Pancreas (tissue), 10 donors: ENCODE measurements around the gene AKAP8. TPM values are rescaled to one million over a fixed set of nuclear protein-coding genes. Genes with fewer than 3 reads are reported as not detected.

Source experiments
- ATAC-seq, 4 donors: fragments of 200-7000 bp; cut with Tn5 transposase; one replicate each; pipeline versions ENCODE4 v1.8.0 to v1.9.1; 2020; ENCODE audit warnings: mild to moderate bottlenecking in 4 of 4, moderate library complexity in 4 of 4
- DNase-seq, 6 donors: peaks; one replicate each; pipeline ENCODE4 v3.0.0-alpha.2; 2020
- FAIRE-seq: peaks from 2 replicates; lab custom pipeline; 2012; peaks lifted over from hg19 to GRCh38; lab: Jason Lieb, UNC
- H3K27ac ChIP-seq, 4 donors: fragments of 200-600 bp; sonication (generic); 1 replicate in 3 of 4; 2 replicates in 1 of 4; pipeline versions ENCODE4 v1.5.0 to v1.8.0; 2020
- H3K27me3 ChIP-seq, 4 donors: fragments of 200-600 bp; one replicate each; pipeline ENCODE4 v1.8.0; 2021
- H3K36me3 ChIP-seq, 3 donors: fragments of 200-600 bp; sonication (generic) in 1 of 3; one replicate each; pipeline versions ENCODE4 v1.5.0 to v1.8.0; 2020 to 2021
- H3K4me1 ChIP-seq, 3 donors: fragments of 200-600 bp; one replicate each; pipeline ENCODE4 v1.8.0; 2021
- H3K4me3 ChIP-seq, 4 donors: fragments of 200-600 bp; sonication (generic) in 2 of 4; one replicate each; pipeline versions ENCODE4 v1.5.0 to v1.8.0; 2020 to 2021
- H3K9me3 ChIP-seq, 4 donors: fragments of 200-600 bp; one replicate each; pipeline ENCODE4 v1.8.0; 2021
- WGBS, 2 donors: extraction: QIAGEN DNeasy Blood & Tissue Kit; methylation state at CpG; one replicate each; pipeline ENCODE4 v1.1.7; 2013; 5-methylcytosine and 5-hydroxymethylcytosine counted together
- intact Hi-C, 3 donors: fragments of 100-400 bp; cut with DNase I; formaldehyde crosslinking; loops; one replicate each; pipeline versions ENCODE4 v1.11.1 to v1.14.2; 2022
- polyA plus RNA-seq, 2 donors: library from polyadenylated mRNA; stranded (reverse); fragments of 200-250 nt; gene quantifications; one replicate each; pipeline ENCODE4 v1.2.3, GENCODE V29; 2013
- total RNA-seq, 6 donors: library from RNA; stranded (reverse); fragmentation: NEBNext Ultra II Directional in 4 of 6; extraction: Animal tissue kit (Norgen Biotek cat#: 25700) in 4 of 6; gene quantifications; one replicate each; pipeline versions ENCODE4 v1.2.1 to v1.2.4, GENCODE V29; 2021 to 2023
- TF ChIP-seq, protein P1 (sequence below), 4 donors: fragments of 200-600 bp; sonication (generic) in 3 of 4; IDR thresholded peaks; one replicate each; pipeline versions ENCODE4 v1.5.0 to v1.8.0; 2021; ENCODE audit warnings: antibody characterized with exemption in 4 of 4
- donor health status: healthy with polysubstance abuse.
- donor health status: DM: no; HTN: no; CAD: no; lungs with moderate emphysema.
- donor health status: DM: no; HTN: no; CAD: no.
- donor health status: control.
- donor health status: control.
- donor health status: Bipolar disorder and iron deficiency.
- donor health status: DM: yes; HTN: yes; CAD: no.
- donor health status: DM: no; HTN: no; CAD: no.
- donor health status: DM: no; HTN: no; CAD: no.
- donor health status: DM: yes; HTN: yes; CAD: no.

The AKAP8 gene
- total and polyA plus RNA-seq, 8 donors = 14.7 to 25.9 (median 17.6) TPM

DNA sequence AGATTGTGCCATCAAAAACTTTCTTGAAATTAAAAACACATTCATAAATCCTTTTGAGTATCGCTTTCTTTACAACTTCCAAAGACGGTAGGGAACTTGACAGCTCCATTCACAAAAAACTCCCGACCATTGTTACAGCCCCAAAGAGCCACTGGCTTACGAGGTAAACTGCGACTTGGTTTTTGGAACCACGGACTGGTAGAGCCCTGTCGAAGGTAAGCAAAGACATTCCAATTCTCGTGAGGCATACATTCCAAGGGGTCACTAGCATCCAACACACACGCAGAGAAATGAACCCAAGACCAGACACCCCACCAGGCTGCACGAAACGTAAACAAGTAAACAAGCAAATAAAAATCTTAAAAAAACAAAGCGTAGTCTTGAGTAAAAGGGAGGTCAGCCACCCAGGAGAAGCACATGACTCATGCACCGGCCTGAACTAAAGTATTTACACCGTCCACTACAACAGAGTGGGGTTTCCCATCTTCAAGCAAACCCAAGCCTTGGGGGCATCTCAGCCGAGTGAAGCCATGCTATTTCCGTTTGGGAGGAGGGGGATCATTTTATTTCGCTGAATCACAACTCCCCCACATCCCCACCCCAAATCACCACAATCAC is 48.7 kb downstream of the AKAP8 start:
- Histone ChIP-seq H3K27me3 (no peaks in the 10 kb centered on the region), H3K27ac (peak overlapping the region; percentile 59 to 89 (median 78)), H3K4me1 (peaks cover 18 to 45% (median 36%) of the 10 kb centered on the region in 3 donors), H3K4me3 (peak overlapping the region; percentile 63 to 98 (median 81)), H3K36me3 (no peaks in the 10 kb centered on the region), H3K9me3 (no peaks in the 10 kb centered on the region)
- intact Hi-C loops = no loop called here
- TF ChIP-seq, protein P1, sequence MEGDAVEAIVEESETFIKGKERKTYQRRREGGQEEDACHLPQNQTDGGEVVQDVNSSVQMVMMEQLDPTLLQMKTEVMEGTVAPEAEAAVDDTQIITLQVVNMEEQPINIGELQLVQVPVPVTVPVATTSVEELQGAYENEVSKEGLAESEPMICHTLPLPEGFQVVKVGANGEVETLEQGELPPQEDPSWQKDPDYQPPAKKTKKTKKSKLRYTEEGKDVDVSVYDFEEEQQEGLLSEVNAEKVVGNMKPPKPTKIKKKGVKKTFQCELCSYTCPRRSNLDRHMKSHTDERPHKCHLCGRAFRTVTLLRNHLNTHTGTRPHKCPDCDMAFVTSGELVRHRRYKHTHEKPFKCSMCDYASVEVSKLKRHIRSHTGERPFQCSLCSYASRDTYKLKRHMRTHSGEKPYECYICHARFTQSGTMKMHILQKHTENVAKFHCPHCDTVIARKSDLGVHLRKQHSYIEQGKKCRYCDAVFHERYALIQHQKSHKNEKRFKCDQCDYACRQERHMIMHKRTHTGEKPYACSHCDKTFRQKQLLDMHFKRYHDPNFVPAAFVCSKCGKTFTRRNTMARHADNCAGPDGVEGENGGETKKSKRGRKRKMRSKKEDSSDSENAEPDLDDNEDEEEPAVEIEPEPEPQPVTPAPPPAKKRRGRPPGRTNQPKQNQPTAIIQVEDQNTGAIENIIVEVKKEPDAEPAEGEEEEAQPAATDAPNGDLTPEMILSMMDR (IDR thresholded peaks at IDR 0.05) = no peak
- FAIRE-seq (no peak), ATAC-seq (peak; percentile 34 to 65 (median 45)), DNase-seq (no peak)
- WGBS, 2 donors = 5% methylated on average over 17 of the region's 17 CpGs

DNA sequence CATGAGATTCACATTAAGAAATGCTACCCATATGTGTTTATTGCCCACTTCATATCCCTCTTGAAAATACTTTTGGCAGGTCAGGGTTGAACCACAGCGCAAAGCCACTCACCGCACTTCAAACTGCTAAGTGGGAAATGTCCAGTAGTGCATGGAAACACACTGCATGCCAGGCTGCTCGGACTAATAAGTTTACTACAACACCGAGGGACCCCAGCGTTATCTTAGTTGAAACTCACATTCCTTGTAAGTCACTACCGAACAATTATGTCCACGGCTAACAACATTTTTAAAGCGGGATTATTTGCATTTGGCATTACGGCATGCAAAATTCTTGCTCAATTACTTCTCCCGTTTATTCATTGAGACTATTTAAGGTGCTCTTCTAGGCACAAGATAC is 51.3 kb downstream of the AKAP8 start:
- Histone ChIP-seq H3K9me3 (no peaks in the 10 kb centered on the region), H3K4me3 (no peak overlapping the region), H3K27ac (no peak overlapping the region), H3K4me1 (peaks cover 41 to 71% (median 61%) of the 10 kb centered on the region in 3 donors), H3K36me3 (no peaks in the 10 kb centered on the region), H3K27me3 (no peaks in the 10 kb centered on the region)
- DNase-seq = no peak
- no peak for FAIRE-seq
- intact Hi-C loops = loop anchor here in 1 of 3 donors (10.0 kb wide), 1 partner anchor 54 kb away; no protein-coding TSS in a partner anchor
- TF ChIP-seq, protein P1 (IDR thresholded peaks at IDR 0.05) = no peak
- no peak for ATAC-seq
- WGBS, 2 donors = 53 to 61% methylated on average over 10 of the region's 10 CpGs

DNA sequence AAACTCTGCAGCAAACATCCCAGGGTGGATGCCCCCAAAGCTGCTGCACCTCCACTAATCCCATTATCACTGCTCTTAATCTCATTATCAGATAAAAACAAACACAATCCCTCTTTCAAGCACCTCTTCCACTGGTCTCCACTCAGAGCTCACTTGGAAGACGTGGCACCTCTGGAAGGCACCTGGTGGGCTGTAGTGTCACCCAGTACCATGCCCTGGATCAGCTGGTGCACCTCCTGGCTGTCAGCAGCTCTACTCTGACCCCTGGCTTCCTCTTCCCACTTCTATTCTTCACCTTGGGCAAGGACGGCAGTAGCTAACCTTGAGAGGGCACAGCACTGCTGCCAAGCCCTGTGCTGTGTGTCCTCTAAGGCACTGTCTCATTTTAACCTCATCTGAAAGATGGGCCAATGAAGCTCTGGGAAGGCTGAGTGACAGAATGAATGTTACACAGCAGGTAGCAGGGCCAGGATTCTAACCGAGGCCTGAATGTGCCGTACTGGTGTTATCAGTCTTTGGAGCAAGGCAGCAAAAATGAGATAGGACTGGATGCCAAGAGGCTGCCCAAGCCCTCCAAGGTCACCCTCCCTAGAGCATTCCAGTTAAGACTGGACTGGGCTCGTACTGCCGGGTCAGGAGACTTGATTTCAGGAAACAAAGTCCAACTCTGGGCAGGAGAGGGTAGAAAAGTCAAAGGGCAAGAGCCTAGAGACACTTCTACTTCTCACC is 54.6 kb downstream of the AKAP8 start:
- ATAC-seq (peak; percentile 75 to 84 (median 81)), DNase-seq (peak; percentile 47 to 83 (median 72)), FAIRE-seq (no peak)
- Histone ChIP-seq H3K27me3 (no peaks in the 10 kb centered on the region), H3K4me3 (no peak overlapping the region), H3K36me3 (no peaks in the 10 kb centered on the region), H3K27ac (peak overlapping the region; percentile 21 to 82 (median 58)), H3K9me3 (no peaks in the 10 kb centered on the region), H3K4me1 (peaks cover 58 to 91% (median 81%) of the 10 kb centered on the region in 3 donors)
- TF ChIP-seq, protein P1 (IDR thresholded peaks at IDR 0.05) = no peak
- 6 to 10% methylated on average over 6 of the region's 6 CpGs for WGBS, 2 donors
- intact Hi-C loops = loop anchor here in 1 of 3 donors (10.0 kb wide), 1 partner anchor 50 kb away; no protein-coding TSS in a partner anchor

DNA sequence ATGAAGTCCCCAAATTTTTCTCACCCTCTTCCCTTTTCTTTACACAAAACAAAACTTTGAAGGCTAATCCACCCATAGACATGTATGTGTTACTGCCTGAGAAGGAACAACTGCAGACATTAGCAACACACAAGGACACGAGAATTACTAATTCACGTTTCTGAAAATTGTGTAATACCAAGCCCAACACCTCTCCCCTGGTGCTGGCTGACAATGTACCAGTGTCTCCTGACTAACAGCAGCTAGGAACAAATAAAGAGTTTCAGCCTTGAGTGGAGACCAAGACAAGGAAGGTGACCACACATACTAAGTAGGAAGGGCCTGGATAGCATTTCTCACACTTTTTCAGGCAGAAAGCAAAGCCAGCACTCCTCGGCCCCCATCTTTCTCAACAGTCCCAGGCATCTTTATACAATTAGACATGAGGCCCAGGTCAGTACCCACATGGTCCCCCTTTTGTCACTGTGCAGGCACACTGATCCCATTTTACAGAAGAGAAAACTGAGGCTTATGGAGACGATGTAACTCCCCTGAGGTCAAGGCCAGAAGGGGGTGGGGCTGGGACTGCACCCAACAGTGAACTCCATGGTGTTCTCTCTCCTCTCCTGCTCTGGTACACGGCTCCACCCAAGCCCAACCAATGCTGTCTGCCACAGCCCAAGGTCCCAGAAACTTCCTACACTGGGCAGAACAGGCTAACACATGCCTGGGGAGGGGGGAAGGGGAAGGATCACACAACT is 55.9 kb downstream of the AKAP8 start:
- peak; percentile 52 to 72 (median 64) for ATAC-seq
- Histone ChIP-seq H3K4me1 (peaks cover 65 to 91% (median 77%) of the 10 kb centered on the region in 3 donors), H3K36me3 (no peaks in the 10 kb centered on the region), H3K27me3 (no peaks in the 10 kb centered on the region), H3K27ac (peak overlapping the region; percentile 21 to 82 (median 58)), H3K9me3 (no peaks in the 10 kb centered on the region), H3K4me3 (no peak overlapping the region)
- peak; percentile 53 to 77 (median 64) for DNase-seq
- no peak for FAIRE-seq
- intact Hi-C loops = loop anchor here in 1 of 3 donors (10.0 kb wide), 1 partner anchor 49 kb away; no protein-coding TSS in a partner anchor
- TF ChIP-seq, protein P1 (IDR thresholded peaks at IDR 0.05) = no peak
- 10 to 11% methylated on average over 5 of the region's 5 CpGs for WGBS, 2 donors
